GM12878 (cell line): ENCODE results near the gene ZFAND2B.
A peak's percentile ranks its signal among the peaks of the same experiment; 100 is the strongest.

Experiments
- ATF2 ChIP-seq: IDR thresholded peaks from 2 replicates; pipeline ENCODE4 v1.6.1; 2012; ENCODE audit warnings: low read length, inconsistent platforms
- CBX3 ChIP-seq: fragments of 200-600 bp; sonication (generic); IDR thresholded peaks from 2 replicates; pipeline ENCODE4 v1.6.1; 2016; ENCODE audit warnings: low read depth, borderline replicate concordance
- CEBPB ChIP-seq, 2 experiments: fragments of 150-350 bp in 1 of 2; IDR thresholded peaks; 2 replicates each; pipeline ENCODE4 v1.6.1; 2012 to 2014; ENCODE audit warnings: low read depth in 2 of 2, low read length in 2 of 2, borderline replicate concordance in 1 of 2, inconsistent platforms in 1 of 2
- EZH2 ChIP-seq: IDR thresholded peaks from 2 replicates; pipeline ENCODE4 v1.6.1; 2012; ENCODE audit warnings: low read depth, mild to moderate bottlenecking, control low read depth, inconsistent platforms, low read length, borderline replicate concordance; ENCODE audit not compliant: control insufficient read depth
- GABPA ChIP-seq: IDR thresholded peaks from 2 replicates; pipeline ENCODE4 v1.6.1; 2014; ENCODE audit warnings: antibody characterized with exemption, low read depth, mild to moderate bottlenecking, inconsistent platforms
- HDAC6 ChIP-seq: fragments of 200-600 bp; sonication (generic); IDR thresholded peaks from one replicate; pipeline ENCODE4 v1.8.0; 2017; ENCODE audit warnings: antibody characterized with exemption; ENCODE audit not compliant: unreplicated experiment
- POLR2A ChIP-seq: IDR thresholded peaks from 2 replicates; pipeline ENCODE4 v1.6.1; 2011; ENCODE audit warnings: low read depth, mild to moderate bottlenecking, low read length
- POLR2AphosphoS5 ChIP-seq: IDR thresholded peaks from 2 replicates; pipeline ENCODE4 v1.6.1; 2011; ENCODE audit warnings: mild to moderate bottlenecking, low read length, inconsistent platforms
- RAD21 ChIP-seq: IDR thresholded peaks from 2 replicates; pipeline ENCODE4 v1.6.1; 2011; ENCODE audit warnings: mild to moderate bottlenecking, low read depth, low read length, moderate library complexity; ENCODE audit not compliant: insufficient read depth
- TF ChIP-seq, protein P1 (sequence below), 3 experiments: IDR thresholded peaks in 2 of 3; conservative IDR thresholded peaks in 1 of 3; 2 replicates each; pipeline ENCODE4 v1.5.1; 2011; ENCODE audit warnings: low read depth in 3 of 3, low read length in 3 of 3, mild to moderate bottlenecking in 3 of 3, control low read depth in 2 of 3, moderate library complexity in 2 of 3, inconsistent platforms in 1 of 3, mixed read lengths in 1 of 3; ENCODE audit not compliant: control insufficient read depth in 2 of 3, insufficient read depth in 1 of 3; ENCODE audit errors: extremely low read depth in 1 of 3
- TF ChIP-seq, protein P2 (sequence below): IDR thresholded peaks from 2 replicates; pipeline ENCODE4 v1.6.1; 2012; ENCODE audit warnings: low read depth, low read length, improper control_type of control experiment

GRCh38 chr2:219171231-219171651 lies 35.3 kb upstream of the ZFAND2B start:
- TF ChIP-seq, protein P1, sequence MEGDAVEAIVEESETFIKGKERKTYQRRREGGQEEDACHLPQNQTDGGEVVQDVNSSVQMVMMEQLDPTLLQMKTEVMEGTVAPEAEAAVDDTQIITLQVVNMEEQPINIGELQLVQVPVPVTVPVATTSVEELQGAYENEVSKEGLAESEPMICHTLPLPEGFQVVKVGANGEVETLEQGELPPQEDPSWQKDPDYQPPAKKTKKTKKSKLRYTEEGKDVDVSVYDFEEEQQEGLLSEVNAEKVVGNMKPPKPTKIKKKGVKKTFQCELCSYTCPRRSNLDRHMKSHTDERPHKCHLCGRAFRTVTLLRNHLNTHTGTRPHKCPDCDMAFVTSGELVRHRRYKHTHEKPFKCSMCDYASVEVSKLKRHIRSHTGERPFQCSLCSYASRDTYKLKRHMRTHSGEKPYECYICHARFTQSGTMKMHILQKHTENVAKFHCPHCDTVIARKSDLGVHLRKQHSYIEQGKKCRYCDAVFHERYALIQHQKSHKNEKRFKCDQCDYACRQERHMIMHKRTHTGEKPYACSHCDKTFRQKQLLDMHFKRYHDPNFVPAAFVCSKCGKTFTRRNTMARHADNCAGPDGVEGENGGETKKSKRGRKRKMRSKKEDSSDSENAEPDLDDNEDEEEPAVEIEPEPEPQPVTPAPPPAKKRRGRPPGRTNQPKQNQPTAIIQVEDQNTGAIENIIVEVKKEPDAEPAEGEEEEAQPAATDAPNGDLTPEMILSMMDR (IDR thresholded peaks at IDR 0.05 in 2 of 3, conservative IDR thresholded peaks at IDR 0.05 in 1 of 3; ENCODE audit: control insufficient read depth in 2 of 3, extremely low read depth in 1 of 3, insufficient read depth in 1 of 3, low read depth in 3 of 3, low read length in 3 of 3): peak; percentile 65 to 77 (median 65)
- TF ChIP-seq POLR2A (0 out of 2 replicates have a peak, but pooled peaks have one; percentile 33), ATF2 (no peak), CBX3 (no peak), HDAC6 (no peak), POLR2AphosphoS5 (no peak), EZH2 (no peak), RAD21 (peak; percentile 52), GABPA (no peak), CEBPB (IDR thresholded peaks at IDR 0.05; ENCODE audit: borderline replicate concordance in 1 of 2, low read depth in 2 of 2, low read length in 2 of 2) (no peak)
- TF ChIP-seq, protein P2, sequence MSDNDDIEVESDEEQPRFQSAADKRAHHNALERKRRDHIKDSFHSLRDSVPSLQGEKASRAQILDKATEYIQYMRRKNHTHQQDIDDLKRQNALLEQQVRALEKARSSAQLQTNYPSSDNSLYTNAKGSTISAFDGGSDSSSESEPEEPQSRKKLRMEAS: no peak
